AG04450 (cell line): ENCODE measurements around the gene PHF10. TPM values are rescaled to one million over a fixed set of nuclear protein-coding genes. Genes with fewer than 3 reads are reported as not detected.

ENCODE experiments used
- CTCF ChIA-PET: fragments of 300-600, 350-600 bp; formaldehyde crosslinking; extraction: SDS; loops from one replicate; lab custom pipeline; 2022; ENCODE audit warnings: antibody characterized with exemption, inconsistent platforms; lab: Charles Lee
- POLR2A ChIA-PET: fragments of 350-600 bp; formaldehyde crosslinking; extraction: SDS; loops from one replicate; lab custom pipeline; 2021; ENCODE audit warnings: antibody characterized with exemption, inconsistent platforms; lab: Yijun Ruan, JAX
- DNase-seq: peaks from one replicate; pipeline ENCODE4 v3.0.0-alpha.2; 2011; ENCODE audit warnings: low read depth, low spot score
- H3K27ac ChIP-seq: one replicate; pipeline ENCODE4 v1.5.1; 2012; ENCODE audit warnings: low read depth, low read length, control low read depth
- H3K27me3 ChIP-seq: one replicate; pipeline ENCODE4 v1.6.0; 2012; ENCODE audit warnings: low read length; ENCODE audit not compliant: control insufficient read depth, insufficient read depth
- H3K4me3 ChIP-seq: 2 replicates; pipeline ENCODE4 v1.5.1; 2011; ENCODE audit warnings: mild to moderate bottlenecking, low read depth, low read length, control low read depth
- H3K9me3 ChIP-seq: 2 replicates; pipeline ENCODE4 v1.5.1; 2012; ENCODE audit warnings: low read length; ENCODE audit not compliant: control insufficient read depth, insufficient read depth
- CTCF ChIP-seq: IDR thresholded peaks from 2 replicates; pipeline ENCODE4 v1.5.1; 2011; ENCODE audit warnings: low read depth, low read length, control low read depth, inconsistent platforms
- polyA plus RNA-seq: library from polyadenylated mRNA; depleted of rRNA; stranded (reverse); fragments of >200 nt; gene quantifications from 2 replicates; pipeline ENCODE4 v1.2.3, GENCODE V29; 2011

PHF10 gene
- polyA plus RNA-seq, 1 experiment, result 25.9 TPM

GRCh38 chr6:169691260-169691659 lies 33.0 kb downstream of the PHF10 start:
- DNase-seq, result no peak
- Histone ChIP-seq H3K9me3 (peaks cover 11% of the 10 kb centered on the region; the same call in 1 of the 2 replicates), H3K27me3 (no peaks in the 10 kb centered on the region), H3K4me3 (no peak overlapping the region), H3K27ac (no peak overlapping the region)
- POLR2A ChIA-PET, result no interaction called here
- TF ChIP-seq CTCF, result no peak
- CTCF ChIA-PET, result no interaction called here

GRCh38 chr6:169689287-169689686 lies 35.0 kb downstream of the PHF10 start:
- no peak for TF ChIP-seq CTCF
- ChIA-PET POLR2A (no interaction called here), CTCF (no interaction called here)
- Histone ChIP-seq H3K9me3 (peaks cover 13% of the 10 kb centered on the region; the same call in 1 of the 2 replicates), H3K4me3 (no peak overlapping the region), H3K27ac (peak overlapping the region; percentile 57), H3K27me3 (no peaks in the 10 kb centered on the region)
- DNase-seq, result peak; percentile 29

GRCh38 chr6:169685860-169686259 lies 38.4 kb downstream of the PHF10 start:
- no peaks in the 10 kb centered on the region for H3K27me3 ChIP-seq
- POLR2A ChIA-PET, result no interaction called here
- peaks cover 9% of the 10 kb centered on the region for H3K9me3 ChIP-seq
- CTCF ChIA-PET, result interaction anchor here (0.8 kb wide), 1 partner anchor 14 kb away, joined by 3 read pairs; no protein-coding TSS in a partner anchor
- DNase-seq, result no peak
- no peak for TF ChIP-seq CTCF
- no peak overlapping the region for H3K27ac ChIP-seq
- H3K4me3 ChIP-seq, result no peak overlapping the region

GRCh38 chr6:169684056-169684455 lies 40.2 kb downstream of the PHF10 start:
- POLR2A ChIA-PET, result no interaction called here
- no peak for TF ChIP-seq CTCF
- no peaks in the 10 kb centered on the region for H3K27me3 ChIP-seq
- H3K27ac ChIP-seq, result no peak overlapping the region
- no peak overlapping the region for H3K4me3 ChIP-seq
- CTCF ChIA-PET, result no interaction called here
- no peak for DNase-seq
- H3K9me3 ChIP-seq, result peaks cover 6% of the 10 kb centered on the region

GRCh38 chr6:169678342-169678741 lies 46.0 kb downstream of the PHF10 start:
- CTCF ChIA-PET, result no interaction called here
- H3K4me3 ChIP-seq, result no peak overlapping the region
- H3K27me3 ChIP-seq, result no peaks in the 10 kb centered on the region
- POLR2A ChIA-PET, result no interaction called here
- TF ChIP-seq CTCF, result no peak
- peaks cover 4% of the 10 kb centered on the region; the same call in 1 of the 2 replicates for H3K9me3 ChIP-seq
- no peak for DNase-seq
- no peak overlapping the region for H3K27ac ChIP-seq
